Tibial nerve (tissue), 3 donors: ENCODE results near the gene EDEM2.

Experiments used
- CTCF ChIP-seq, 5 experiments: fragments of 200-600 bp in 3 of 5; fragments of 450-650 bp in 2 of 5; sonication (generic) in 3 of 5; IDR thresholded peaks; one replicate each; pipeline ENCODE4 v1.5.1; 2016 to 2019; ENCODE audit warnings: antibody characterized with exemption in 5 of 5, mild to moderate bottlenecking in 3 of 5, moderate library complexity in 2 of 5
- POLR2A ChIP-seq, 2 donors: fragments of 450-650 bp; IDR thresholded peaks; one replicate each; pipeline ENCODE4 v1.6.1; 2017; ENCODE audit warnings: antibody characterized with exemption in 2 of 2, mild to moderate bottlenecking in 2 of 2, moderate library complexity in 2 of 2

- TF ChIP-seq POLR2A (IDR thresholded peaks at IDR 0.05), result no peak
- no peak for TF ChIP-seq CTCF (IDR thresholded peaks at IDR 0.05)
These were observed 11.1 kb downstream of the EDEM2 start for GRCh38 chr20:35135867-35136586.
